HepG2 (cell line): Measurements from ENCODE around the gene TSHZ2.

ENCODE experiments used
- ATF1 ChIP-seq: IDR thresholded peaks from 2 replicates; pipeline ENCODE4 v1.6.1; 2016; ENCODE audit warnings: mild to moderate bottlenecking, control low read depth
- CREB3 ChIP-seq: sonication (generic); formaldehyde crosslinking; IDR thresholded peaks from 2 replicates; pipeline ENCODE4 v1.5.0; 2020; ENCODE audit warnings: missing genetic modification reagents
- CREM ChIP-seq, 2 experiments: sonication (generic) in 1 of 2; formaldehyde crosslinking in 1 of 2; IDR thresholded peaks; 2 replicates each; pipeline versions ENCODE4 v1.4.0 to v1.6.1; 2016 to 2020; ENCODE audit warnings: antibody characterized with exemption in 1 of 2, mild to moderate bottlenecking in 1 of 2, missing genetic modification reagents in 1 of 2
- DR1 ChIP-seq: sonication (generic); formaldehyde crosslinking; IDR thresholded peaks from 2 replicates; pipeline ENCODE4 v1.8.0; 2021; ENCODE audit warnings: mild to moderate bottlenecking, missing genetic modification reagents, inconsistent platforms
- EZH2 ChIP-seq: conservative IDR thresholded peaks from 2 replicates; pipeline ENCODE4 v1.6.1; 2012; ENCODE audit warnings: mild to moderate bottlenecking, low read depth, low read length, moderate library complexity
- JUN ChIP-seq: sonication (generic); formaldehyde crosslinking; IDR thresholded peaks from 2 replicates; pipeline ENCODE4 v1.4.0; 2020; ENCODE audit warnings: mild to moderate bottlenecking, missing genetic modification reagents
- SMAD3 ChIP-seq: sonication (generic); formaldehyde crosslinking; IDR thresholded peaks from 2 replicates; pipeline ENCODE4 v1.4.0; 2020; ENCODE audit warnings: missing genetic modification reagents
- SP1 ChIP-seq, 2 experiments: fragments of 450-650 bp in 1 of 2; sonication (generic) in 1 of 2; formaldehyde crosslinking in 1 of 2; IDR thresholded peaks; 2 replicates each; pipeline versions ENCODE4 v1.4.0 to v1.6.1; 2016 to 2020; ENCODE audit warnings: missing genetic modification reagents in 1 of 2
- TRIM22 ChIP-seq: fragments of 450-650 bp; IDR thresholded peaks from 2 replicates; pipeline ENCODE4 v1.6.1; 2017
- TF ChIP-seq, protein P1 (sequence below): sonication (generic); formaldehyde crosslinking; IDR thresholded peaks from 2 replicates; pipeline ENCODE4 v1.4.0; 2020; ENCODE audit warnings: missing genetic modification reagents, borderline replicate concordance
- TF ChIP-seq, protein P2 (sequence below): sonication (generic); formaldehyde crosslinking; IDR thresholded peaks from 2 replicates; pipeline ENCODE4 v1.8.0; 2022; ENCODE audit warnings: mild to moderate bottlenecking, missing genetic modification reagents; ENCODE audit not compliant: insufficient replicate concordance

DNA sequence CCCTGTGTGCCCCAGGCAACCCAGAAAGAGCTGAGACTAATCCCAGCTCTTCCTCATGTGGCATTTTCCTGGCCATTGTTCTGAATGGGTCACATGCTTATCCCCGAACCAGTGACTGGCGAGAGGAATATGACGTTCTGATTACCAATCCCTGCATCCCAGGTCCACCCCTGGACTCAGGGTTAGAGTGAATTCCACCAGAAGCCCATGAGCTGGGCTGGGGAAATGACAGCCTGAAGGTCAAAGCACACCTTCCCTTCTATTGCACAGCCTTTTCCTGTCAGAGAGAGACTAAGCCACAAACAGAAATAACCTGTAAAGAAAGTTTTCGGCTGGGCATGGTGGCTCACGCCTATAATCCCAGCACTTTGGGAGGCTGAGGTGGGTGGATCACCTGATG, 550.5 kb downstream of the TSHZ2 start:
- no peak for TF ChIP-seq JUN (CRISPR knock-in tag)
- TF ChIP-seq EZH2: no peak
- TF ChIP-seq SMAD3: no peak
- no peak for TF ChIP-seq CREM (IDR thresholded peaks at IDR 0.05)
- no peak for TF ChIP-seq CREM (CRISPR knock-in tag; IDR thresholded peaks at IDR 0.05)
- TF ChIP-seq, protein P1, sequence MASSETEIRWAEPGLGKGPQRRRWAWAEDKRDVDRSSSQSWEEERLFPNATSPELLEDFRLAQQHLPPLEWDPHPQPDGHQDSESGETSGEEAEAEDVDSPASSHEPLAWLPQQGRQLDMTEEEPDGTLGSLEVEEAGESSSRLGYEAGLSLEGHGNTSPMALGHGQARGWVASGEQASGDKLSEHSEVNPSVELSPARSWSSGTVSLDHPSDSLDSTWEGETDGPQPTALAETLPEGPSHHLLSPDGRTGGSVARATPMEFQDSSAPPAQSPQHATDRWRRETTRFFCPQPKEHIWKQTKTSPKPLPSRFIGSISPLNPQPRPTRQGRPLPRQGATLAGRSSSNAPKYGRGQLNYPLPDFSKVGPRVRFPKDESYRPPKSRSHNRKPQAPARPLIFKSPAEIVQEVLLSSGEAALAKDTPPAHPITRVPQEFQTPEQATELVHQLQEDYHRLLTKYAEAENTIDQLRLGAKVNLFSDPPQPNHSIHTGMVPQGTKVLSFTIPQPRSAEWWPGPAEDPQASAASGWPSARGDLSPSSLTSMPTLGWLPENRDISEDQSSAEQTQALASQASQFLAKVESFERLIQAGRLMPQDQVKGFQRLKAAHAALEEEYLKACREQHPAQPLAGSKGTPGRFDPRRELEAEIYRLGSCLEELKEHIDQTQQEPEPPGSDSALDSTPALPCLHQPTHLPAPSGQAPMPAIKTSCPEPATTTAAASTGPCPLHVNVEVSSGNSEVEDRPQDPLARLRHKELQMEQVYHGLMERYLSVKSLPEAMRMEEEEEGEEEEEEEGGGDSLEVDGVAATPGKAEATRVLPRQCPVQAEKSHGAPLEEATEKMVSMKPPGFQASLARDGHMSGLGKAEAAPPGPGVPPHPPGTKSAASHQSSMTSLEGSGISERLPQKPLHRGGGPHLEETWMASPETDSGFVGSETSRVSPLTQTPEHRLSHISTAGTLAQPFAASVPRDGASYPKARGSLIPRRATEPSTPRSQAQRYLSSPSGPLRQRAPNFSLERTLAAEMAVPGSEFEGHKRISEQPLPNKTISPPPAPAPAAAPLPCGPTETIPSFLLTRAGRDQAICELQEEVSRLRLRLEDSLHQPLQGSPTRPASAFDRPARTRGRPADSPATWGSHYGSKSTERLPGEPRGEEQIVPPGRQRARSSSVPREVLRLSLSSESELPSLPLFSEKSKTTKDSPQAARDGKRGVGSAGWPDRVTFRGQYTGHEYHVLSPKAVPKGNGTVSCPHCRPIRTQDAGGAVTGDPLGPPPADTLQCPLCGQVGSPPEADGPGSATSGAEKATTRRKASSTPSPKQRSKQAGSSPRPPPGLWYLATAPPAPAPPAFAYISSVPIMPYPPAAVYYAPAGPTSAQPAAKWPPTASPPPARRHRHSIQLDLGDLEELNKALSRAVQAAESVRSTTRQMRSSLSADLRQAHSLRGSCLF (CRISPR knock-in tag): no peak
- TF ChIP-seq, protein P2, sequence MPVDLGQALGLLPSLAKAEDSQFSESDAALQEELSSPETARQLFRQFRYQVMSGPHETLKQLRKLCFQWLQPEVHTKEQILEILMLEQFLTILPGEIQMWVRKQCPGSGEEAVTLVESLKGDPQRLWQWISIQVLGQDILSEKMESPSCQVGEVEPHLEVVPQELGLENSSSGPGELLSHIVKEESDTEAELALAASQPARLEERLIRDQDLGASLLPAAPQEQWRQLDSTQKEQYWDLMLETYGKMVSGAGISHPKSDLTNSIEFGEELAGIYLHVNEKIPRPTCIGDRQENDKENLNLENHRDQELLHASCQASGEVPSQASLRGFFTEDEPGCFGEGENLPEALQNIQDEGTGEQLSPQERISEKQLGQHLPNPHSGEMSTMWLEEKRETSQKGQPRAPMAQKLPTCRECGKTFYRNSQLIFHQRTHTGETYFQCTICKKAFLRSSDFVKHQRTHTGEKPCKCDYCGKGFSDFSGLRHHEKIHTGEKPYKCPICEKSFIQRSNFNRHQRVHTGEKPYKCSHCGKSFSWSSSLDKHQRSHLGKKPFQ (CRISPR knock-in tag): no peak
- no peak for TF ChIP-seq ATF1 (CRISPR knock-in tag)
- TF ChIP-seq CREB3 (CRISPR knock-in tag): no peak
- no peak for TF ChIP-seq TRIM22
- TF ChIP-seq DR1 (CRISPR knock-in tag): no peak
- no peak for TF ChIP-seq SP1 (IDR thresholded peaks at IDR 0.05)
- TF ChIP-seq SP1 (CRISPR knock-in tag; IDR thresholded peaks at IDR 0.05): no peak
